Measurements from ENCODE around the gene ZNF385D. TPM values are rescaled to one million over a fixed set of nuclear protein-coding genes. Genes with fewer than 3 reads are reported as not detected.

The ZNF385D gene
- total and polyA plus RNA-seq, 2 of the 13 experiments (the other 11 are each of a cell fraction or from before 2014, with no cell fraction given): not detected

DNA sequence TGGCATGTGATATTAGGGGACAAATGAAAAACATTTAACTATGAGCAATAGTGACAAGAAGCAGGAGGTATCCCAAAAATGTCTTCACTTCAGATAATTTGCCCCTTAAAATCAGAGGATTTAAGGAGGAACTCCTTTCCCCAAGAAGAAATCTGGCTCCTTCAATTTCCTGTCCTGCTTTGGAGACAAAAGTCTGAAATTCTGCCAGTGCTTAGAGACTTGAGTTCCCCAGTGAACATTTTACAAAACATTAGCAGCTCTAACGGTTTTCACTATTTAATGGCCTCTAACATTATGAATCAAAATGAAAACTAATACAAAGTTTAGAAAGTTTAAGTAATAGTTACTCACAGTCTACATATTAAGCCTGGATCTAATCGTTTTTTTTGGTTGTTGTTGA lies 40.3 kb upstream of the ZNF385D start:
- intact Hi-C loops (cut with micrococcal nuclease; ENCODE audit: unreplicated experiment) (no loop called here), in situ Hi-C loops (cut with HindIII; ENCODE audit: extremely low pct_ligation_motif_present, low pct_unique_long_range_greater_than_20kb) (no loop called here)
- no peaks in the 10 kb centered on the region for H3K4me1 ChIP-seq (ENCODE audit: insufficient read depth, low read length)
- H3K9me3 ChIP-seq (ENCODE audit: low read length): peaks cover 15% of the 10 kb centered on the region
- H3K79me2 ChIP-seq (ENCODE audit: insufficient read depth, low read length): no peaks in the 10 kb centered on the region
- no peak for FAIRE-seq
- H3K4me2 ChIP-seq (ENCODE audit: low read depth, low read length): no peak overlapping the region
- H2AFZ ChIP-seq (ENCODE audit: low read length): no peak overlapping the region
- no peak for ATAC-seq
- H3K27me3 ChIP-seq (ENCODE audit: control insufficient read depth in 1 of 2, insufficient read depth in 2 of 2, low read length in 2 of 2): no peaks in the 10 kb centered on the region; a peak in 1 of 5 replicates
- no peak overlapping the region for H3K9ac ChIP-seq (ENCODE audit: insufficient read depth, low read depth, low read length)
- POLR2A ChIA-PET: no interaction called here
- H3K36me3 ChIP-seq (replicated peaks in 1 of 2; ENCODE audit: control insufficient read depth in 1 of 2, insufficient read depth in 2 of 2, low read length in 2 of 2): no peaks in the 10 kb centered on the region
- DNase-seq (ENCODE audit: low spot score): no peak
- no peak overlapping the region for H3K27ac ChIP-seq (ENCODE audit: extremely low read length, insufficient read depth, low read length)
- BruUV-seq (replicated peaks): no TSS peak
- H4K20me1 ChIP-seq (ENCODE audit: insufficient read depth, low read length): no peaks in the 10 kb centered on the region
- CTCF ChIA-PET (ENCODE audit: low intra/inter-chr PET ratio, low total read pairs): no interaction called here
- no peak overlapping the region for H3K4me3 ChIP-seq (replicated peaks in 1 of 3; ENCODE audit: insufficient read depth in 1 of 3, low read depth in 2 of 3, low read length in 3 of 3)
- TF ChIP-seq, protein P1, sequence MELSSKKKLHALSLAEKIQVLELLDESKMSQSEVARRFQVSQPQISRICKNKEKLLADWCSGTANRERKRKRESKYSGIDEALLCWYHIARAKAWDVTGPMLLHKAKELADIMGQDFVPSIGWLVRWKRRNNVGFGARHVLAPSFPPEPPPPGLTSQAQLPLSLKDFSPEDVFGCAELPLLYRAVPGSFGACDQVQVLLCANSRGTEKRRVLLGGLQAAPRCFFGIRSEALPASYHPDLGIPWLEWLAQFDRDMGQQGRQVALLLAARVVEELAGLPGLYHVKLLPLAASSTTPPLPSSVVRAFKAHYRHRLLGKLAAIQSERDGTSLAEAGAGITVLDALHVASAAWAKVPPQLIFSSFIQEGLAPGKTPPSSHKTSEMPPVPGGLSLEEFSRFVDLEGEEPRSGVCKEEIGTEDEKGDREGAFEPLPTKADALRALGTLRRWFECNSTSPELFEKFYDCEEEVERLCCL (CRISPR knock-in tag; IDR thresholded peaks at IDR 0.05; ENCODE audit: borderline replicate concordance): no peak
- TF ChIP-seq ZNF549 (CRISPR knock-in tag; IDR thresholded peaks at IDR 0.05): no peak
- TF ChIP-seq MBD4 (IDR thresholded peaks at IDR 0.05; ENCODE audit: borderline replicate concordance, low read length): no peak
- no peak for TF ChIP-seq ZNF891 (CRISPR knock-in tag; IDR thresholded peaks at IDR 0.05)
- TF ChIP-seq GATA4 (IDR thresholded peaks at IDR 0.05; ENCODE audit: borderline replicate concordance, low read depth): no peak
- no peak for TF ChIP-seq CCDC6 (CRISPR knock-in tag; IDR thresholded peaks at IDR 0.05)
- TF ChIP-seq, protein P2, sequence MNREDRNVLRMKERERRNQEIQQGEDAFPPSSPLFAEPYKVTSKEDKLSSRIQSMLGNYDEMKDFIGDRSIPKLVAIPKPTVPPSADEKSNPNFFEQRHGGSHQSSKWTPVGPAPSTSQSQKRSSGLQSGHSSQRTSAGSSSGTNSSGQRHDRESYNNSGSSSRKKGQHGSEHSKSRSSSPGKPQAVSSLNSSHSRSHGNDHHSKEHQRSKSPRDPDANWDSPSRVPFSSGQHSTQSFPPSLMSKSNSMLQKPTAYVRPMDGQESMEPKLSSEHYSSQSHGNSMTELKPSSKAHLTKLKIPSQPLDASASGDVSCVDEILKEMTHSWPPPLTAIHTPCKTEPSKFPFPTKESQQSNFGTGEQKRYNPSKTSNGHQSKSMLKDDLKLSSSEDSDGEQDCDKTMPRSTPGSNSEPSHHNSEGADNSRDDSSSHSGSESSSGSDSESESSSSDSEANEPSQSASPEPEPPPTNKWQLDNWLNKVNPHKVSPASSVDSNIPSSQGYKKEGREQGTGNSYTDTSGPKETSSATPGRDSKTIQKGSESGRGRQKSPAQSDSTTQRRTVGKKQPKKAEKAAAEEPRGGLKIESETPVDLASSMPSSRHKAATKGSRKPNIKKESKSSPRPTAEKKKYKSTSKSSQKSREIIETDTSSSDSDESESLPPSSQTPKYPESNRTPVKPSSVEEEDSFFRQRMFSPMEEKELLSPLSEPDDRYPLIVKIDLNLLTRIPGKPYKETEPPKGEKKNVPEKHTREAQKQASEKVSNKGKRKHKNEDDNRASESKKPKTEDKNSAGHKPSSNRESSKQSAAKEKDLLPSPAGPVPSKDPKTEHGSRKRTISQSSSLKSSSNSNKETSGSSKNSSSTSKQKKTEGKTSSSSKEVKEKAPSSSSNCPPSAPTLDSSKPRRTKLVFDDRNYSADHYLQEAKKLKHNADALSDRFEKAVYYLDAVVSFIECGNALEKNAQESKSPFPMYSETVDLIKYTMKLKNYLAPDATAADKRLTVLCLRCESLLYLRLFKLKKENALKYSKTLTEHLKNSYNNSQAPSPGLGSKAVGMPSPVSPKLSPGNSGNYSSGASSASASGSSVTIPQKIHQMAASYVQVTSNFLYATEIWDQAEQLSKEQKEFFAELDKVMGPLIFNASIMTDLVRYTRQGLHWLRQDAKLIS (CRISPR knock-in tag; IDR thresholded peaks at IDR 0.05): no peak
- no peak for TF ChIP-seq ZNF234 (CRISPR knock-in tag; conservative IDR thresholded peaks at IDR 0.05)
- 4% methylated on average over 2 of the region's 2 CpGs for WGBS (ENCODE audit: low lambda C conversion rate)

Data from HepG2 (cell line).